Activated naive CD4-positive, alpha-beta T cell treated with anti-CD3 and anti-CD28 coated beads for 36 hours (primary cell): ENCODE data around the gene CRTC1. TPM values are rescaled to one million over a fixed set of nuclear protein-coding genes. Genes with fewer than 3 reads are reported as not detected.

Experiments
- CTCF ChIA-PET: fragments of 350-600 bp; sonication (Branson Sonifier 250); formaldehyde crosslinking; loops from one replicate; lab custom pipeline; 2021; ENCODE audit warnings: antibody characterized with exemption; lab: Charles Lee
- DNase-seq: peaks from one replicate; pipeline ENCODE4 v3.0.0-alpha.2; 2020
- H3K27ac Mint-ChIP-seq: one replicate; pipeline ENCODE4 v1.8.0; 2021; ENCODE audit warnings: mild to moderate bottlenecking, mixed read lengths
- H3K27me3 Mint-ChIP-seq: one replicate; pipeline ENCODE4 v1.8.0; 2021; ENCODE audit warnings: low read depth, mixed read lengths
- H3K36me3 Mint-ChIP-seq: one replicate; pipeline ENCODE4 v1.8.0; 2021; ENCODE audit warnings: low read depth, mixed read lengths
- H3K4me1 Mint-ChIP-seq: one replicate; pipeline ENCODE4 v1.8.0; 2021; ENCODE audit warnings: low read depth, mixed read lengths
- H3K4me3 Mint-ChIP-seq: one replicate; pipeline ENCODE4 v1.8.0; 2021; ENCODE audit warnings: mild to moderate bottlenecking, moderate library complexity, mixed read lengths
- H3K9me3 Mint-ChIP-seq: one replicate; pipeline ENCODE4 v1.8.0; 2021; ENCODE audit warnings: mixed read lengths
- intact Hi-C: fragments of 100-400 bp; cut with micrococcal nuclease; formaldehyde crosslinking; loops from one replicate; pipeline ENCODE4 v1.15.1; 2023
- total RNA-seq, 2 experiments: library from RNA; stranded (reverse); gene quantifications; one replicate each; pipeline ENCODE4 v1.2.3, GENCODE V29; 2021

CRTC1 gene
- total RNA-seq, 2 experiments from 2014 or later, result 4.0 to 4.2 TPM

- CTCF ChIA-PET, result no interaction called here
- no peaks in the 10 kb centered on the region for H3K9me3 Mint-ChIP-seq
- no peaks in the 10 kb centered on the region for H3K27me3 Mint-ChIP-seq
- no peak overlapping the region for H3K27ac Mint-ChIP-seq
- H3K36me3 Mint-ChIP-seq, result peaks cover 6% of the 10 kb centered on the region
- DNase-seq, result no peak
- intact Hi-C loops, result no loop called here
- H3K4me1 Mint-ChIP-seq, result peaks cover 10% of the 10 kb centered on the region
- no peak overlapping the region for H3K4me3 Mint-ChIP-seq
Measured at GRCh38 chr19:18666784-18667183, 16.7 kb upstream of the CRTC1 start.

- H3K36me3 Mint-ChIP-seq, result peaks cover 6% of the 10 kb centered on the region
- no peaks in the 10 kb centered on the region for H3K27me3 Mint-ChIP-seq
- no peak for DNase-seq
- intact Hi-C loops, result no loop called here
- peaks cover 10% of the 10 kb centered on the region for H3K4me1 Mint-ChIP-seq
- H3K27ac Mint-ChIP-seq, result no peak overlapping the region
- H3K9me3 Mint-ChIP-seq, result no peaks in the 10 kb centered on the region
- CTCF ChIA-PET, result no interaction called here
- H3K4me3 Mint-ChIP-seq, result no peak overlapping the region
Measured at GRCh38 chr19:18667531-18668251, 15.8 kb upstream of the CRTC1 start.

- Mint-ChIP-seq H3K36me3 (peaks cover 6% of the 10 kb centered on the region), H3K4me3 (no peak overlapping the region), H3K9me3 (no peaks in the 10 kb centered on the region)
Measured at GRCh38 chr19:18668252-18668631, 15.2 kb upstream of the CRTC1 start.

GRCh38 chr19:18668744-18669523 lies 14.5 kb upstream of the CRTC1 start:
- Mint-ChIP-seq H3K9me3 (no peaks in the 10 kb centered on the region), H3K27ac (no peak overlapping the region), H3K4me1 (peaks cover 4% of the 10 kb centered on the region), H3K27me3 (no peaks in the 10 kb centered on the region), H3K4me3 (no peak overlapping the region), H3K36me3 (peaks cover 6% of the 10 kb centered on the region)
- no peak for DNase-seq
- CTCF ChIA-PET, result no interaction called here
- intact Hi-C loops, result no loop called here

More at GRCh38 chr19:18668252-18668631, 15.2 kb upstream of the CRTC1 start:
- Mint-ChIP-seq H3K27me3 (no peaks in the 10 kb centered on the region), H3K27ac (no peak overlapping the region), H3K4me1 (peaks cover 9% of the 10 kb centered on the region)
- no peak for DNase-seq
- CTCF ChIA-PET, result no interaction called here
- intact Hi-C loops, result no loop called here

GRCh38 chr19:18669524-18669817 lies 14.0 kb upstream of the CRTC1 start:
- Mint-ChIP-seq H3K4me1 (no peaks in the 10 kb centered on the region), H3K4me3 (no peak overlapping the region), H3K27ac (no peak overlapping the region), H3K36me3 (peaks cover 6% of the 10 kb centered on the region), H3K9me3 (no peaks in the 10 kb centered on the region), H3K27me3 (no peaks in the 10 kb centered on the region)
- CTCF ChIA-PET, result no interaction called here
- intact Hi-C loops, result no loop called here
- no peak for DNase-seq

- CTCF ChIA-PET, result no interaction called here
- peaks cover 6% of the 10 kb centered on the region for H3K36me3 Mint-ChIP-seq
- H3K9me3 Mint-ChIP-seq, result no peaks in the 10 kb centered on the region
- no peak overlapping the region for H3K4me3 Mint-ChIP-seq
- DNase-seq, result no peak
- no peaks in the 10 kb centered on the region for H3K27me3 Mint-ChIP-seq
- no peaks in the 10 kb centered on the region for H3K4me1 Mint-ChIP-seq
- no peak overlapping the region for H3K27ac Mint-ChIP-seq
- intact Hi-C loops, result loop anchor here (5.0 kb wide), 1 partner anchor 218 kb away; no protein-coding TSS in a partner anchor
Measured at GRCh38 chr19:18669883-18670282, 13.6 kb upstream of the CRTC1 start.

- intact Hi-C loops, result loop anchor here (5.0 kb wide), 1 partner anchor 218 kb away; no protein-coding TSS in a partner anchor
- no peak for DNase-seq
- Mint-ChIP-seq H3K27ac (no peak overlapping the region), H3K36me3 (peaks cover 6% of the 10 kb centered on the region), H3K9me3 (no peaks in the 10 kb centered on the region), H3K27me3 (no peaks in the 10 kb centered on the region), H3K4me1 (no peaks in the 10 kb centered on the region), H3K4me3 (no peak overlapping the region)
- CTCF ChIA-PET, result no interaction called here
Measured at GRCh38 chr19:18670312-18670711, 13.2 kb upstream of the CRTC1 start.

GRCh38 chr19:18671303-18672043 lies 12.0 kb upstream of the CRTC1 start:
- Mint-ChIP-seq H3K9me3 (no peaks in the 10 kb centered on the region), H3K4me1 (no peaks in the 10 kb centered on the region), H3K4me3 (no peak overlapping the region), H3K27me3 (no peaks in the 10 kb centered on the region), H3K36me3 (peaks cover 6% of the 10 kb centered on the region), H3K27ac (no peak overlapping the region)
- intact Hi-C loops, result loop anchor here (2.0 to 5.0 kb wide), 2 partner anchors 127 to 219 kb away; no protein-coding TSS in a partner anchor
- DNase-seq, result no peak
- CTCF ChIA-PET, result interaction anchor here (0.6 to 1.9 kb wide), 3 partner anchors 82 to 176 kb away, joined by 3 to 7 read pairs (median 4); no protein-coding TSS in a partner anchor

GRCh38 chr19:18672044-18672451 lies 11.4 kb upstream of the CRTC1 start:
- no peaks in the 10 kb centered on the region for H3K4me1 Mint-ChIP-seq
- H3K9me3 Mint-ChIP-seq, result no peaks in the 10 kb centered on the region
- CTCF ChIA-PET, result interaction anchor here (0.6 to 1.9 kb wide), 4 partner anchors 11 to 176 kb away, joined by 3 to 7 read pairs (median 4); no protein-coding TSS in a partner anchor
- H3K27ac Mint-ChIP-seq, result no peak overlapping the region
- H3K36me3 Mint-ChIP-seq, result peaks cover 6% of the 10 kb centered on the region
- no peaks in the 10 kb centered on the region for H3K27me3 Mint-ChIP-seq
- DNase-seq, result no peak
- H3K4me3 Mint-ChIP-seq, result no peak overlapping the region
- intact Hi-C loops, result loop anchor here (2.0 to 5.0 kb wide), 2 partner anchors 127 to 220 kb away; no protein-coding TSS in a partner anchor

- no peaks in the 10 kb centered on the region for H3K4me1 Mint-ChIP-seq
- no peak overlapping the region for H3K27ac Mint-ChIP-seq
- intact Hi-C loops, result loop anchor here (2.0 to 5.0 kb wide), 2 partner anchors 128 to 220 kb away; no protein-coding TSS in a partner anchor
- no peak for DNase-seq
- CTCF ChIA-PET, result interaction anchor here (0.6 to 1.9 kb wide), 9 partner anchors 8 to 203 kb away, joined by 3 to 5 read pairs (median 4); no protein-coding TSS in a partner anchor
- peaks cover 6% of the 10 kb centered on the region for H3K36me3 Mint-ChIP-seq
- no peak overlapping the region for H3K4me3 Mint-ChIP-seq
- H3K9me3 Mint-ChIP-seq, result no peaks in the 10 kb centered on the region
- H3K27me3 Mint-ChIP-seq, result no peaks in the 10 kb centered on the region
Measured at GRCh38 chr19:18672606-18673337, 10.7 kb upstream of the CRTC1 start.

- Mint-ChIP-seq H3K9me3 (no peaks in the 10 kb centered on the region), H3K27me3 (no peaks in the 10 kb centered on the region), H3K27ac (no peak overlapping the region), H3K4me1 (no peaks in the 10 kb centered on the region), H3K4me3 (no peak overlapping the region), H3K36me3 (peaks cover 4% of the 10 kb centered on the region)
- intact Hi-C loops, result loop anchor here (5.0 kb wide), 2 partner anchors 202 to 222 kb away; no protein-coding TSS in a partner anchor
- CTCF ChIA-PET, result interaction anchor here (0.6 to 1.7 kb wide), 4 partner anchors 9 to 223 kb away, joined by 3 to 7 read pairs (median 4); no protein-coding TSS in a partner anchor
- no peak for DNase-seq
Measured at GRCh38 chr19:18674616-18675015, 8.9 kb upstream of the CRTC1 start.
